HG02623 (cell line): ENCODE data around the gene KLHL3.
"Not testable (repeated sequence)": the region's sequence is repeated elsewhere in the genome, so short reads cannot be mapped to it uniquely, and the experiment has no call there.

Source experiments
- ATAC-seq: cut with Tn5 transposase; IDR thresholded peaks from one replicate; pipeline ENCODE4 v1.9.1; 2021; ENCODE audit warnings: moderate library complexity; ENCODE audit not compliant: unreplicated experiment

The KLHL3 gene

GRCh38 chr5:137672001-137672400, 63.9 kb downstream of the KLHL3 start:
- no peak for ATAC-seq

- ATAC-seq, result no peak
These were observed 66.1 kb downstream of the KLHL3 start for GRCh38 chr5:137669811-137670210.

- no peak for ATAC-seq
These were observed 67.3 kb downstream of the KLHL3 start for GRCh38 chr5:137668637-137669036.

GRCh38 chr5:137667341-137667740, 68.5 kb downstream of the KLHL3 start:
- ATAC-seq, result no peak

- no peak for ATAC-seq
These were observed 69.0 kb downstream of the KLHL3 start for GRCh38 chr5:137666901-137667300.

DNA sequence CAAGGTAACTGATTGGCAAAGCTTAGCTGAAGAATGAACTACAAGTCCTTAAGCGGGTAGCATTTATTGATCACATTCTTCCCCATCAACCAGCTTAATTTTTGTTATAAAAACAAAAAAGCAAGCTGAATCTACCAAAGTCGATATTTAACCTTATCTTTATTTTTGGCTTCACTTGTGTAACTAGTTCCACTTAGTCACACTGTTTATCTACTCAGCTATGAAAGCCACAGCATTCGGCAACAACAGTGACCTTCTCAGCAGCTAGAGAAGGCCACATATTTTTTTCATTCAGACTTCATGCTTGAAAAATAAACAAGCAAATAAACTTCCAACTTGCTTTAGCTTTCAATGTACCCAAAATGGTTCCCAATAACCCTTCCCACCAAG, 69.4 kb downstream of the KLHL3 start:
- ATAC-seq, result peak; percentile 39

GRCh38 chr5:137665678-137666460, 70.0 kb downstream of the KLHL3 start:
- peak; percentile 99 for ATAC-seq

- peak; percentile 90 for ATAC-seq
These were observed 75.5 kb downstream of the KLHL3 start for GRCh38 chr5:137660349-137660817.

DNA sequence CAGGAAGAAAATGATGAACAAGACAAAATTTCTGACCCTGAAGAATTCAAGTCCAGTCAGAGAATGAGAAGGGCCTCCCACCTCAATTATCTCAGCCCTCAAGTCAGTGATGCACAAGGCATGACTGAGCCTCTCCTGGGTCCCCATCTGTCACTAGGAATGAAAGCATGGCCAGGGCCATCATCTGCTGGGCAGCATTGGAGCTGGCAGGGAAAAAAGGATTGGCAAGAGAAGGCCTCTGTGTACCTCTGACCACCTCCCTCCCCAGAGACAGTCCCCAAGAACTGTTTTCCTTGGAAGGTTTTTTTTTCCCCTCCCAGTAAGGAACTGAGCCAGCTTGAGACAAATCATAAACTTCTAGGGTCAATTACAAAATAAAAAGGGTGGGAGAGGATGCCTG, 76.7 kb downstream of the KLHL3 start:
- no peak for ATAC-seq

- ATAC-seq, result no peak
These were observed 77.6 kb downstream of the KLHL3 start for GRCh38 chr5:137658324-137658723.

DNA sequence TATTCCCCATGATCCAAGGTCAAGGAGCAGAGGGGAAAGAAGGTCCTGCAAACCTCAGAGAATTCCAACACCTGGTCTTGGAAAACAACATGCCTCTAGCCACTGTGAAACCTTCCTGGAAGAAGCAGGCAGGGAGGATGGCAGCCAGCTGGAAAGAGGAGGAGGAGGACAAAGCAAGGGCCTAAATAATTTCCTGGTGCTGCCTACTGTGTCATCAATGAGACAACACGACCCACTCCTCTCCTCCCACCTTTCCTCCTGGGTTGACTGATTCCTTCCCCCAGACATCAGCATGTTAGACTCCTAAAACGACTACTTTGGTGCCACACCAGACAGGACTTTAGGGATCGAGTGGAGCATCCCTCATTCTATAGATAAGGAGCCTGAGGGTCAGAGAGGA, 78.8 kb downstream of the KLHL3 start:
- ATAC-seq, result no peak

DNA sequence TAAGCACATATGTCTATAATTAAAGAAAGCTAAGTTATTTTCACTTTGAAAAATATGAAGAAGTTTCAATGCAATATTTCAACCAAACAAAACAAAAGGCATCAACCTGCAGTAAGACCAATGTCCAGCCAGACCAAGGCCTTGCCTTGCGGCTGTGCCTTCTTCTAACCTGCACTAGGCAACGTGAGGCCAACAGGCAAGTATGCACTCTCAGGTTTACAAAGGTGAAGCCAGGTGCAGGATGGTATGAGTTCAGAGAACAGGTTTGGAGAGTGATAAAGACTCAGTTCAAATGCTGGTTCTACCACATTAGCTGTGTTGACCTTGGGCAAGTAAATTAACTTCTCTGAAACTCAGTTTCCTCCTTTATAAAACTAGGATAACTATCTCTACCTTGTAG, 79.3 kb downstream of the KLHL3 start:
- ATAC-seq, result no peak

- no peak for ATAC-seq
These were observed 84.9 kb downstream of the KLHL3 start for GRCh38 chr5:137651022-137651421.

- no peak for ATAC-seq
These were observed 86.5 kb downstream of the KLHL3 start for GRCh38 chr5:137649228-137649935.

DNA sequence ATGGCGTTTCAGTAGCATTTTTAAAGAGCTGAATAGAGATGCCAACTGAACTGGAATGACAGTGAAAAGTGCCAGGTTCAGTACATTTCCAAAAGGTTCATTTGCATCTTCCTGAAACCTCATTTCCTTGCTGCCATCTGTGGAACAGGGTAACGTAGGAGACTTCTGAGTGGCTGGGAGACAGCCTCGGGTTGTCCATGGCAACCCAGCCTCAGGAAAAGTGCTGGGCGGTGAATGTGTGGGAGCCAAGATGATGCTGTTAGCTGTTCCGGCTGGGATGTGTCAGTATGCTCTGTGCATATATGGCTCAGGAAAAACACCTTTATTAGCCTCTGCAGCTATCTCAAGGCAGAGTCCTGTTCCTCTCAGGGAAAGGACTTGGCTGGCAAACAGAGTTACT, 87.5 kb downstream of the KLHL3 start:
- no peak for ATAC-seq

DNA sequence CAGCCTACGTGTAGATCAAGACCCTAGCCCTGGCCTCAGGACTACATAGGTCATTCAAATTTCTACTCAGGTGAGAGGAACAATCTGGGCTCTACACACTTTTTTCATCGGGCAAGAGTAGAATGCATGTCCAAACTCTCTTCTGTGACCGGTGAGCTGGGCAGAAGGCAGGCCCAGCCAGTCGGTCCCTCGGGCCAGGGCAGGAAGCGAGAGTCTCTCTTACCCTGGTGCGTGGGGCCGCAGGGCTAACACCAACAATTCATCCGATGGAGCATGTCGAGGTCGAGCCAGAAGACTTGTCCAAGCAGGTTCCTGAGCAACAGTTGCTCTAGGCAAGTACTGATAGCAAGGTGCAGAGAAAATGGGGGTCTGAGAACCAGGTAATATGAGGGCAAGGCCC, 88.5 kb downstream of the KLHL3 start:
- ATAC-seq, result no peak

DNA sequence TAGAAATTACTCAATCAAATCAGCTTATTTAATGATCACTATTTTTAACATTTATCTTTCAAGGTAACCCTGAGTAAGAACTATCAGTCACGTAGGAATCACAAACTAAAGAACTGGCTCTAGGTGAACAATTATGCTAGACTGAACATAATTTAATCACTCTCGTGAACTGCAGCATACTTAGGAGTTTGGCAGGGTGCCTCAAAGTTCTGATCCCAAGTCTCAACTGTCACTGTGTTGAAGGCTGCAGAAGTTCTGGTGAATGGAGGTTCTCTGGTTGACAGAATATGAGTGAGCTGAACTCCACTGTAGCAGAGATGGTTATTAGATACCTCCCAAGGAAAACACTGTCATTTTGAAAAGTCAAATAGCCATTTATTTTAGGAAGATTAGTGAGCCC, 89.1 kb downstream of the KLHL3 start:
- ATAC-seq, result no peak

GRCh38 chr5:137643081-137643480, 92.8 kb downstream of the KLHL3 start:
- not testable (repeated sequence) for ATAC-seq

- no peak for ATAC-seq
These were observed 93.8 kb downstream of the KLHL3 start for GRCh38 chr5:137642091-137642490.

- no peak for ATAC-seq
These were observed 94.7 kb downstream of the KLHL3 start for GRCh38 chr5:137641148-137641547.

DNA sequence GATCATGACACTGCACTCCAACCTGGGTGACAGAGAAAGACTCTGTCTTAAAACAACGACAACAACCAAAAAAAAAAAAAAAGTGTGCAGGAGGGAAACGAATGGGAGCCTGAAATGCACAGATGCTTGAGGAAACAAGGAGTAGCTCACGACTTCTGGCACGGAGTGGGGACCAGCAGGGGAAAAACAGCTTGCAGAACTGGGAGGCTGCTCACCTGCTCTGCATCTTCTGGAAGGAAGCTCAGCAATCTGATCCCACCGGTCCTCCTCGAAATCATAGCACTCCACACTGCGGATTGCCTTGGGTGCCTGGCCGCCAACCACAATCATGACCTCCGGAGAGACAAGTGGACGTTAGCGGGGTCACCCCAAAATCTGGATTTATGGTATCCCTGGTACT, 96.2 kb downstream of the KLHL3 start:
- no peak for ATAC-seq

DNA sequence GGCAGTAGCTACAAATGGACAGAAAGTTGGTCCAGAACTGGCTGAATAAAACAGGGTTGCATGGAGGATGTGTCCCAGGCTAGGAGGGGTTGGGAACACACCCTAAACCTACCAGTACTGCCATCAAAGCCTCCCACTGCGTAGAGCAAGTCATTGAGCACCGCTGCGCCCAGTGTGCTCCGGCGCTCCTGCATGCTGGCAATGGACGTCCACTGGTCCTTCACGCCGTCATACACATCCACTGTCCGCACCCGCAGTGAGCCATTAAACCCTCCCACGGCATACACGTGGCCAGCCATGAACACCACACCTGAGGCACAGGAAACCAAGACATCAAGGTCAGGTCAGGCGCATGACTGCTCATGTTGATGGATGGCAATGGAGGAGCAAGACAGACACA, 97.0 kb downstream of the KLHL3 start:
- no peak for ATAC-seq
